ENCODE measurements around the gene KASH5.

DNA sequence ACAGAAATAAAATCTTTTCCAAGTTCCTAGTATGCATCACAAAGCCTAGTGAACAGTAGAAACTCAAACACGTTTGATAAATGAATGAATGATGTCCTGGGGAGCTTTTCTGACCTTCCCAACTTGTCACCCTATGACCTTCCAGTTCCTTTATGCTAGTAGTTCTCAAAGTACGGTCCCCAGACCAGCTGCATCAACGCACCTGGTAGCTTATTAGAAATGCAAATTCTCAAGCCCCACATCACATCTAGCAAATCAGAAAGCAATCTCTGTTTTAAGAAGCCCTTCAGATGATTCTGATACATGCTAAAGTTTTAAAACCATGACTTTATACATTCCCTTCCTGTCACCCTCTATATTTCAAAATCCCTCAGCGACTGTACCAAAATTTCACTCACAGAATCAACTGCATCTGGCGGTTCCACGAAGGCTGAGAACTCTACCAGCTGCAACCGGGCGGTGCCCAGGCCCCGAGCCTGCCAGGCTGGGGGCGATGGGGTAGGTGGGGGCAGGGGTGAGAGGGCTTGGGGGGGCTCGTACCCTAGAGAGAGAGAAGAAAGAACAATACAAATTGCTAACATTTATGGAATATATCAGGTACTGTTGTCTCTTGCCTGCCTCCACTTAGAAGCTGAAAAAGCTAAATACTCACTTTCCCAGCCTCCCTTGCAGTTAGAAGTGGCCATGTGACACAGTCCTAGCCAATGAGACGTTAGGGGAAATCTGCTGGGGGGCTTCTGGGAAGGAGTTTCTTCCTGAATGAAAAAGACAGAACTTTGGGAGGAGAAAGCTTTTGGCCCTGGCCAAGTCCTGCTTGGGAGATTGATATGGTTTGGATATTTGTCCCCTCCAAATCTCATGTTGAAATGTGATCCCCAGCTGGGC is 39.5 kb upstream of the KASH5 start:
- TF ChIP-seq, protein P1, sequence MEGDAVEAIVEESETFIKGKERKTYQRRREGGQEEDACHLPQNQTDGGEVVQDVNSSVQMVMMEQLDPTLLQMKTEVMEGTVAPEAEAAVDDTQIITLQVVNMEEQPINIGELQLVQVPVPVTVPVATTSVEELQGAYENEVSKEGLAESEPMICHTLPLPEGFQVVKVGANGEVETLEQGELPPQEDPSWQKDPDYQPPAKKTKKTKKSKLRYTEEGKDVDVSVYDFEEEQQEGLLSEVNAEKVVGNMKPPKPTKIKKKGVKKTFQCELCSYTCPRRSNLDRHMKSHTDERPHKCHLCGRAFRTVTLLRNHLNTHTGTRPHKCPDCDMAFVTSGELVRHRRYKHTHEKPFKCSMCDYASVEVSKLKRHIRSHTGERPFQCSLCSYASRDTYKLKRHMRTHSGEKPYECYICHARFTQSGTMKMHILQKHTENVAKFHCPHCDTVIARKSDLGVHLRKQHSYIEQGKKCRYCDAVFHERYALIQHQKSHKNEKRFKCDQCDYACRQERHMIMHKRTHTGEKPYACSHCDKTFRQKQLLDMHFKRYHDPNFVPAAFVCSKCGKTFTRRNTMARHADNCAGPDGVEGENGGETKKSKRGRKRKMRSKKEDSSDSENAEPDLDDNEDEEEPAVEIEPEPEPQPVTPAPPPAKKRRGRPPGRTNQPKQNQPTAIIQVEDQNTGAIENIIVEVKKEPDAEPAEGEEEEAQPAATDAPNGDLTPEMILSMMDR (conservative IDR thresholded peaks at IDR 0.05; ENCODE audit: low read length), result no peak
- no peak for TF ChIP-seq EZH2phosphoT487 (IDR thresholded peaks at IDR 0.05; ENCODE audit: borderline replicate concordance)

All from Loucy (cell line).